DOHH2 (cell line): ENCODE results near the gene ALG12.

Experiments used
- EZH2phosphoT487 ChIP-seq: fragments of 200-600 bp; sonication (generic); IDR thresholded peaks from 2 replicates; pipeline ENCODE4 v1.6.1; 2017; ENCODE audit warnings: borderline replicate concordance, mild to moderate bottlenecking, antibody characterized with exemption, low read length, moderate library complexity, mixed read lengths
- TF ChIP-seq, protein P1 (sequence below): fragments of 200-600 bp; sonication (generic); IDR thresholded peaks from one replicate; pipeline ENCODE4 v1.5.1; 2014; ENCODE audit warnings: antibody characterized with exemption, mild to moderate bottlenecking, low read depth, low read length; ENCODE audit not compliant: poor library complexity, severe bottlenecking

DNA sequence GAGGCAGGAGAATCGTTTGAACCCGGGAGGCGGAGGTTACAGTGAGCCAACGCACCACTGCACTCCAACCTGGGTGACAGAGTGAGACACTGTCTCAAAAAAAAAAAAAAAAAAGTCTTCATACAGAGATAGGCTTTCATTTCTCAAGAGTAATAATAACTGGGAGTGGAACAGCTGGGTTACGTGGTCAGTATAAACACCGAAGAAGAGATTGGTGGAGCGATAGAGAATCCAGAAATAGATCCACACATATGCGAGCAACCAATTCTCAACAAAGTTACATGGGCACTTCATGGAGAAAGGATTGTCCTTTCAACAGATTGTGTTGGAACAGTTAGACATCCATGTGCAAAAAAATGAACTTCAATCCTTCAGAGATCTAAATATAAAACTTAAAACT, 40.0 kb downstream of the ALG12 start:
- TF ChIP-seq, protein P1, sequence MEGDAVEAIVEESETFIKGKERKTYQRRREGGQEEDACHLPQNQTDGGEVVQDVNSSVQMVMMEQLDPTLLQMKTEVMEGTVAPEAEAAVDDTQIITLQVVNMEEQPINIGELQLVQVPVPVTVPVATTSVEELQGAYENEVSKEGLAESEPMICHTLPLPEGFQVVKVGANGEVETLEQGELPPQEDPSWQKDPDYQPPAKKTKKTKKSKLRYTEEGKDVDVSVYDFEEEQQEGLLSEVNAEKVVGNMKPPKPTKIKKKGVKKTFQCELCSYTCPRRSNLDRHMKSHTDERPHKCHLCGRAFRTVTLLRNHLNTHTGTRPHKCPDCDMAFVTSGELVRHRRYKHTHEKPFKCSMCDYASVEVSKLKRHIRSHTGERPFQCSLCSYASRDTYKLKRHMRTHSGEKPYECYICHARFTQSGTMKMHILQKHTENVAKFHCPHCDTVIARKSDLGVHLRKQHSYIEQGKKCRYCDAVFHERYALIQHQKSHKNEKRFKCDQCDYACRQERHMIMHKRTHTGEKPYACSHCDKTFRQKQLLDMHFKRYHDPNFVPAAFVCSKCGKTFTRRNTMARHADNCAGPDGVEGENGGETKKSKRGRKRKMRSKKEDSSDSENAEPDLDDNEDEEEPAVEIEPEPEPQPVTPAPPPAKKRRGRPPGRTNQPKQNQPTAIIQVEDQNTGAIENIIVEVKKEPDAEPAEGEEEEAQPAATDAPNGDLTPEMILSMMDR, result no peak
- no peak for TF ChIP-seq EZH2phosphoT487
